HepG2 (cell line): Measurements from ENCODE around the gene C5orf52. TPM values are rescaled to one million over a fixed set of nuclear protein-coding genes. Genes with fewer than 3 reads are reported as not detected.

ENCODE experiments used
- ATAC-seq: fragments of 200-7000 bp; cut with Tn5 transposase; 3 replicates; pipeline ENCODE4 v1.9.1; 2020; ENCODE audit warnings: mild to moderate bottlenecking, moderate library complexity
- BruUV-seq: library from RNA; stranded (reverse); fragments of 400-500 nt; replicated peaks from 2 replicates; lab custom pipeline; 2021; lab: Mats Ljungman, UMichigan
- CTCF ChIA-PET: fragments of 300-600 bp; formaldehyde crosslinking; extraction: SDS; loops from one replicate; lab custom pipeline; 2021; ENCODE audit warnings: low total read pairs, inconsistent platforms, low intra/inter-chr PET ratio; lab: Yijun Ruan, JAX
- POLR2A ChIA-PET: fragments of 350-600 bp; sonication (Branson Sonifier 250); formaldehyde crosslinking; loops from one replicate; lab custom pipeline; 2020; ENCODE audit warnings: antibody characterized with exemption, inconsistent platforms; lab: Yijun Ruan, JAX
- DNase-seq: peaks from one replicate; pipeline ENCODE4 v3.0.0-alpha.2; 2015; ENCODE audit warnings: low spot score
- FAIRE-seq: peaks from 3 replicates; lab custom pipeline; 2011; peaks lifted over from hg19 to GRCh38; lab: Jason Lieb, UNC
- H2AFZ ChIP-seq: one replicate; pipeline ENCODE4 v1.6.1; 2011; ENCODE audit warnings: low read length, inconsistent platforms
- H3K27ac ChIP-seq: fragments of 300-600 bp; 3 replicates; pipeline ENCODE4 v1.8.0; 2011; ENCODE audit warnings: mixed run types, mild to moderate bottlenecking, mixed read lengths, low read length, inconsistent platforms; ENCODE audit not compliant: insufficient read depth; ENCODE audit errors: extremely low read length
- H3K27me3 ChIP-seq, 2 experiments: fragments of 200-600 bp in 1 of 2; 2 replicates in 1 of 2; 3 replicates in 1 of 2; pipeline versions ENCODE4 v1.6.0 to v1.8.0; 2011; ENCODE audit warnings: low read length in 2 of 2, mild to moderate bottlenecking in 2 of 2, moderate library complexity in 2 of 2, inconsistent platforms in 1 of 2; ENCODE audit not compliant: insufficient read depth in 2 of 2, control insufficient read depth in 1 of 2
- H3K36me3 ChIP-seq, 2 experiments: fragments of 200-600 bp in 1 of 2; replicated peaks in 1 of 2; 2 replicates in 1 of 2; 3 replicates in 1 of 2; pipeline versions ENCODE4 v1.5.1 to v1.8.0; 2011; ENCODE audit warnings: low read length in 2 of 2, inconsistent platforms in 1 of 2; ENCODE audit not compliant: insufficient read depth in 2 of 2, control insufficient read depth in 1 of 2
- H3K4me1 ChIP-seq: 2 replicates; pipeline ENCODE4 v1.5.1; 2012; ENCODE audit warnings: low read length, inconsistent platforms; ENCODE audit not compliant: insufficient read depth
- H3K4me2 ChIP-seq: 2 replicates; pipeline ENCODE4 v1.6.0; 2011; ENCODE audit warnings: low read depth, low read length, inconsistent platforms
- H3K4me3 ChIP-seq, 3 experiments: fragments of 200-600 bp in 1 of 3; sonication (generic), shearing (Covaris generic) in 1 of 3; replicated peaks in 1 of 3; 2 replicates each; pipeline ENCODE4 v1.5.1; 2011 to 2016; ENCODE audit warnings: low read length in 3 of 3, inconsistent platforms in 2 of 3, low read depth in 2 of 3, mild to moderate bottlenecking in 2 of 3, control low read depth in 1 of 3, mixed read lengths in 1 of 3; ENCODE audit not compliant: insufficient read depth in 1 of 3
- H3K79me2 ChIP-seq: one replicate; pipeline ENCODE4 v1.6.1; 2011; ENCODE audit warnings: low read length, inconsistent platforms; ENCODE audit not compliant: insufficient read depth
- H3K9ac ChIP-seq: 2 replicates; pipeline ENCODE4 v1.6.0; 2011; ENCODE audit warnings: mild to moderate bottlenecking, low read depth, low read length, inconsistent platforms; ENCODE audit not compliant: insufficient read depth
- H3K9me3 ChIP-seq: 2 replicates; pipeline ENCODE4 v1.5.1; 2012; ENCODE audit warnings: mild to moderate bottlenecking, low read length
- H4K20me1 ChIP-seq: 2 replicates; pipeline ENCODE4 v1.6.0; 2011; ENCODE audit warnings: inconsistent platforms, mild to moderate bottlenecking, low read length, moderate library complexity; ENCODE audit not compliant: insufficient read depth
- PRMT3 ChIP-seq: sonication (generic); formaldehyde crosslinking; IDR thresholded peaks from 2 replicates; pipeline ENCODE4 v1.8.1; 2022; ENCODE audit warnings: low read depth, mild to moderate bottlenecking, moderate library complexity, missing genetic modification reagents, borderline replicate concordance
- ZNF737 ChIP-seq: sonication (generic); formaldehyde crosslinking; IDR thresholded peaks from 2 replicates; pipeline ENCODE4 v1.5.0; 2020; ENCODE audit warnings: missing genetic modification reagents, mild to moderate bottlenecking, borderline replicate concordance
- ZNF777 ChIP-seq: sonication (generic); formaldehyde crosslinking; IDR thresholded peaks from 2 replicates; pipeline ENCODE4 v1.4.0; 2020; ENCODE audit warnings: missing genetic modification reagents
- WGBS: methylation state at CpG from one replicate; pipeline ENCODE4 v1.1.6; 2017; ENCODE audit warnings: low lambda C conversion rate; 5-methylcytosine and 5-hydroxymethylcytosine counted together
- in situ Hi-C: cut with HindIII; loops from 2 replicates; pipeline ENCODE4 v1.10.0; 2017; ENCODE audit warnings: low pct_unique_long_range_greater_than_20kb; ENCODE audit not compliant: extremely low pct_ligation_motif_present
- intact Hi-C: fragments of 100-400 bp; cut with micrococcal nuclease; formaldehyde crosslinking; loops from one replicate; pipeline ENCODE4 v1.10.0; 2022; ENCODE audit not compliant: unreplicated experiment
- polyA plus RNA-seq, 8 experiments: library from polyadenylated mRNA; depleted of rRNA in 3 of 8; stranded (reverse) in 7 of 8; unstranded in 1 of 8; fragments of >200 nt; fragmentation: Illumina TruSeq in 4 of 8; extraction: Trizol in 4 of 8; gene quantifications; 2 replicates each; pipeline versions ENCODE4 v1.2.1 to v1.2.3, GENCODE V29; 2011 to 2016; ENCODE audit warnings: low read depth in 4 of 8, missing spikeins in 1 of 8, mixed read lengths in 1 of 8; ENCODE audit not compliant: insufficient read depth in 1 of 8
- total RNA-seq, 5 experiments: library from RNA; depleted of rRNA; stranded (reverse); fragments of >200 nt; fragmentation: Illumina TruSeq; extraction: Trizol; gene quantifications; 2 replicates each; pipeline ENCODE4 v1.2.3, GENCODE V29; 2016; ENCODE audit warnings: low read depth in 1 of 5
- TF ChIP-seq, protein P1 (sequence below): sonication (generic); formaldehyde crosslinking; IDR thresholded peaks from 2 replicates; pipeline ENCODE4 v1.9.0; 2021; ENCODE audit warnings: mild to moderate bottlenecking, missing genetic modification reagents
- TF ChIP-seq, protein P2 (sequence below): sonication (generic); formaldehyde crosslinking; IDR thresholded peaks from 2 replicates; pipeline ENCODE4 v1.4.0; 2020; ENCODE audit warnings: mild to moderate bottlenecking, missing genetic modification reagents
- TF ChIP-seq, protein P3 (sequence below): sonication (generic); formaldehyde crosslinking; IDR thresholded peaks from 2 replicates; pipeline ENCODE4 v1.5.0; 2020; ENCODE audit warnings: missing genetic modification reagents, mild to moderate bottlenecking, borderline replicate concordance
- TF ChIP-seq, protein P4 (sequence below): sonication (generic); formaldehyde crosslinking; IDR thresholded peaks from 2 replicates; pipeline ENCODE4 v1.8.0; 2023; ENCODE audit warnings: mild to moderate bottlenecking, missing genetic modification reagents
- TF ChIP-seq, protein P5 (sequence below): IDR thresholded peaks from 2 replicates; pipeline ENCODE4 v1.6.1; 2012; ENCODE audit warnings: inconsistent platforms
- TF ChIP-seq, protein P6 (sequence below): sonication (generic); formaldehyde crosslinking; IDR thresholded peaks from 2 replicates; pipeline ENCODE4 v1.5.1; 2020; ENCODE audit warnings: mild to moderate bottlenecking, missing genetic modification reagents, moderate library complexity

The C5orf52 gene
- total and polyA plus RNA-seq, 2 of the 13 experiments (the other 11 are each of a cell fraction or from before 2014, with no cell fraction given), result not detected

DNA sequence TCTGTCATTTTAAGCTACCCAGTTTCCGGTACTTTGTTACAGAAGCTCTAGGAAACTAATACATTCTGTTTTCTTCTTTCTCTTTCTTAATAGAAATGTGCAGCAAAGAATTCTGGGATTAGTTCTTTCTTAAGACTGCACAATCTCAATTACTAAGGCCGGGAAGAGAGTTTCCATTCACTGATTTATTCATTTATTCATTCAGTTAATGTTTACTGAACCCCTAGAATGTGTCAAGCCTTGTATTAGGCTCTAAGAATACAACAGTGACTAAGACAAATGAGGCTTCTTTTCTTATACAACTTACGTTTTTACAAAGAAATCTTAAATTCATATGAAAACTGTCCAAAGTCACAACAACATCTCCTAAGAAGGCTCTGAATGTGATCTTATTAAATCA is 32.4 kb downstream of the C5orf52 start:
- CTCF ChIA-PET, result no interaction called here
- TF ChIP-seq, protein P1, sequence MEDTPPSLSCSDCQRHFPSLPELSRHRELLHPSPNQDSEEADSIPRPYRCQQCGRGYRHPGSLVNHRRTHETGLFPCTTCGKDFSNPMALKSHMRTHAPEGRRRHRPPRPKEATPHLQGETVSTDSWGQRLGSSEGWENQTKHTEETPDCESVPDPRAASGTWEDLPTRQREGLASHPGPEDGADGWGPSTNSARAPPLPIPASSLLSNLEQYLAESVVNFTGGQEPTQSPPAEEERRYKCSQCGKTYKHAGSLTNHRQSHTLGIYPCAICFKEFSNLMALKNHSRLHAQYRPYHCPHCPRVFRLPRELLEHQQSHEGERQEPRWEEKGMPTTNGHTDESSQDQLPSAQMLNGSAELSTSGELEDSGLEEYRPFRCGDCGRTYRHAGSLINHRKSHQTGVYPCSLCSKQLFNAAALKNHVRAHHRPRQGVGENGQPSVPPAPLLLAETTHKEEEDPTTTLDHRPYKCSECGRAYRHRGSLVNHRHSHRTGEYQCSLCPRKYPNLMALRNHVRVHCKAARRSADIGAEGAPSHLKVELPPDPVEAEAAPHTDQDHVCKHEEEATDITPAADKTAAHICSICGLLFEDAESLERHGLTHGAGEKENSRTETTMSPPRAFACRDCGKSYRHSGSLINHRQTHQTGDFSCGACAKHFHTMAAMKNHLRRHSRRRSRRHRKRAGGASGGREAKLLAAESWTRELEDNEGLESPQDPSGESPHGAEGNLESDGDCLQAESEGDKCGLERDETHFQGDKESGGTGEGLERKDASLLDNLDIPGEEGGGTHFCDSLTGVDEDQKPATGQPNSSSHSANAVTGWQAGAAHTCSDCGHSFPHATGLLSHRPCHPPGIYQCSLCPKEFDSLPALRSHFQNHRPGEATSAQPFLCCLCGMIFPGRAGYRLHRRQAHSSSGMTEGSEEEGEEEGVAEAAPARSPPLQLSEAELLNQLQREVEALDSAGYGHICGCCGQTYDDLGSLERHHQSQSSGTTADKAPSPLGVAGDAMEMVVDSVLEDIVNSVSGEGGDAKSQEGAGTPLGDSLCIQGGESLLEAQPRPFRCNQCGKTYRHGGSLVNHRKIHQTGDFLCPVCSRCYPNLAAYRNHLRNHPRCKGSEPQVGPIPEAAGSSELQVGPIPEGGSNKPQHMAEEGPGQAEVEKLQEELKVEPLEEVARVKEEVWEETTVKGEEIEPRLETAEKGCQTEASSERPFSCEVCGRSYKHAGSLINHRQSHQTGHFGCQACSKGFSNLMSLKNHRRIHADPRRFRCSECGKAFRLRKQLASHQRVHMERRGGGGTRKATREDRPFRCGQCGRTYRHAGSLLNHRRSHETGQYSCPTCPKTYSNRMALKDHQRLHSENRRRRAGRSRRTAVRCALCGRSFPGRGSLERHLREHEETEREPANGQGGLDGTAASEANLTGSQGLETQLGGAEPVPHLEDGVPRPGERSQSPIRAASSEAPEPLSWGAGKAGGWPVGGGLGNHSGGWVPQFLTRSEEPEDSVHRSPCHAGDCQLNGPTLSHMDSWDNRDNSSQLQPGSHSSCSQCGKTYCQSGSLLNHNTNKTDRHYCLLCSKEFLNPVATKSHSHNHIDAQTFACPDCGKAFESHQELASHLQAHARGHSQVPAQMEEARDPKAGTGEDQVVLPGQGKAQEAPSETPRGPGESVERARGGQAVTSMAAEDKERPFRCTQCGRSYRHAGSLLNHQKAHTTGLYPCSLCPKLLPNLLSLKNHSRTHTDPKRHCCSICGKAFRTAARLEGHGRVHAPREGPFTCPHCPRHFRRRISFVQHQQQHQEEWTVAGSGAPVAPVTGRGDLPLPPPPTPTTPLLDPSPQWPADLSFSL (CRISPR knock-in tag), result no peak
- TF ChIP-seq, protein P2, sequence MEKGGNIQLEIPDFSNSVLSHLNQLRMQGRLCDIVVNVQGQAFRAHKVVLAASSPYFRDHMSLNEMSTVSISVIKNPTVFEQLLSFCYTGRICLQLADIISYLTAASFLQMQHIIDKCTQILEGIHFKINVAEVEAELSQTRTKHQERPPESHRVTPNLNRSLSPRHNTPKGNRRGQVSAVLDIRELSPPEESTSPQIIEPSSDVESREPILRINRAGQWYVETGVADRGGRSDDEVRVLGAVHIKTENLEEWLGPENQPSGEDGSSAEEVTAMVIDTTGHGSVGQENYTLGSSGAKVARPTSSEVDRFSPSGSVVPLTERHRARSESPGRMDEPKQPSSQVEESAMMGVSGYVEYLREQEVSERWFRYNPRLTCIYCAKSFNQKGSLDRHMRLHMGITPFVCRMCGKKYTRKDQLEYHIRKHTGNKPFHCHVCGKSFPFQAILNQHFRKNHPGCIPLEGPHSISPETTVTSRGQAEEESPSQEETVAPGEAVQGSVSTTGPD (CRISPR knock-in tag), result no peak
- TF ChIP-seq, protein P3, sequence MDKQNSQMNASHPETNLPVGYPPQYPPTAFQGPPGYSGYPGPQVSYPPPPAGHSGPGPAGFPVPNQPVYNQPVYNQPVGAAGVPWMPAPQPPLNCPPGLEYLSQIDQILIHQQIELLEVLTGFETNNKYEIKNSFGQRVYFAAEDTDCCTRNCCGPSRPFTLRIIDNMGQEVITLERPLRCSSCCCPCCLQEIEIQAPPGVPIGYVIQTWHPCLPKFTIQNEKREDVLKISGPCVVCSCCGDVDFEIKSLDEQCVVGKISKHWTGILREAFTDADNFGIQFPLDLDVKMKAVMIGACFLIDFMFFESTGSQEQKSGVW, result no peak
- TF ChIP-seq, protein P4, sequence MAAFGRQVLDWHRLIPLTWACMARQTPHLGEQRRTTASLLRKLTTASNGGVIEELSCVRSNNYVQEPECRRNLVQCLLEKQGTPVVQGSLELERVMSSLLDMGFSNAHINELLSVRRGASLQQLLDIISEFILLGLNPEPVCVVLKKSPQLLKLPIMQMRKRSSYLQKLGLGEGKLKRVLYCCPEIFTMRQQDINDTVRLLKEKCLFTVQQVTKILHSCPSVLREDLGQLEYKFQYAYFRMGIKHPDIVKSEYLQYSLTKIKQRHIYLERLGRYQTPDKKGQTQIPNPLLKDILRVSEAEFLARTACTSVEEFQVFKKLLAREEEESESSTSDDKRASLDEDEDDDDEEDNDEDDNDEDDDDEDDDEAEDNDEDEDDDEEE (CRISPR knock-in tag), result no peak
- TF ChIP-seq, protein P5, sequence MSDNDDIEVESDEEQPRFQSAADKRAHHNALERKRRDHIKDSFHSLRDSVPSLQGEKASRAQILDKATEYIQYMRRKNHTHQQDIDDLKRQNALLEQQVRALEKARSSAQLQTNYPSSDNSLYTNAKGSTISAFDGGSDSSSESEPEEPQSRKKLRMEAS, result no peak
- TF ChIP-seq PRMT3 (no peak), ZNF737 (CRISPR knock-in tag) (no peak), ZNF777 (no peak)
- TF ChIP-seq, protein P6, sequence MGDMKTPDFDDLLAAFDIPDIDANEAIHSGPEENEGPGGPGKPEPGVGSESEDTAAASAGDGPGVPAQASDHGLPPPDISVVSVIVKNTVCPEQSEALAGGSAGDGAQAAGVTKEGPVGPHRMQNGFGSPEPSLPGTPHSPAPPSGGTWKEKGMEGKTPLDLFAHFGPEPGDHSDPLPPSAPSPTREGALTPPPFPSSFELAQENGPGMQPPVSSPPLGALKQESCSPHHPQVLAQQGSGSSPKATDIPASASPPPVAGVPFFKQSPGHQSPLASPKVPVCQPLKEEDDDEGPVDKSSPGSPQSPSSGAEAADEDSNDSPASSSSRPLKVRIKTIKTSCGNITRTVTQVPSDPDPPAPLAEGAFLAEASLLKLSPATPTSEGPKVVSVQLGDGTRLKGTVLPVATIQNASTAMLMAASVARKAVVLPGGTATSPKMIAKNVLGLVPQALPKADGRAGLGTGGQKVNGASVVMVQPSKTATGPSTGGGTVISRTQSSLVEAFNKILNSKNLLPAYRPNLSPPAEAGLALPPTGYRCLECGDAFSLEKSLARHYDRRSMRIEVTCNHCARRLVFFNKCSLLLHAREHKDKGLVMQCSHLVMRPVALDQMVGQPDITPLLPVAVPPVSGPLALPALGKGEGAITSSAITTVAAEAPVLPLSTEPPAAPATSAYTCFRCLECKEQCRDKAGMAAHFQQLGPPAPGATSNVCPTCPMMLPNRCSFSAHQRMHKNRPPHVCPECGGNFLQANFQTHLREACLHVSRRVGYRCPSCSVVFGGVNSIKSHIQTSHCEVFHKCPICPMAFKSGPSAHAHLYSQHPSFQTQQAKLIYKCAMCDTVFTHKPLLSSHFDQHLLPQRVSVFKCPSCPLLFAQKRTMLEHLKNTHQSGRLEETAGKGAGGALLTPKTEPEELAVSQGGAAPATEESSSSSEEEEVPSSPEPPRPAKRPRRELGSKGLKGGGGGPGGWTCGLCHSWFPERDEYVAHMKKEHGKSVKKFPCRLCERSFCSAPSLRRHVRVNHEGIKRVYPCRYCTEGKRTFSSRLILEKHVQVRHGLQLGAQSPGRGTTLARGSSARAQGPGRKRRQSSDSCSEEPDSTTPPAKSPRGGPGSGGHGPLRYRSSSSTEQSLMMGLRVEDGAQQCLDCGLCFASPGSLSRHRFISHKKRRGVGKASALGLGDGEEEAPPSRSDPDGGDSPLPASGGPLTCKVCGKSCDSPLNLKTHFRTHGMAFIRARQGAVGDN (CRISPR knock-in tag), result no peak

More for the DNA sequence above, 32.4 kb downstream of the C5orf52 start:
- no peak for ATAC-seq
- Histone ChIP-seq H2AFZ (no peak overlapping the region), H3K4me3 (no peak overlapping the region), H3K79me2 (no peaks in the 10 kb centered on the region), H3K36me3 (no peaks in the 10 kb centered on the region), H3K9me3 (peaks cover 7% of the 10 kb centered on the region; the same call in 1 of the 2 replicates), H3K4me2 (no peak overlapping the region), H3K27ac (no peak overlapping the region), H4K20me1 (no peaks in the 10 kb centered on the region), H3K4me1 (no peaks in the 10 kb centered on the region), H3K27me3 (peaks cover 0 to 5% of the 10 kb centered on the region in 2 experiments; a peak in 1 of 5 replicates), H3K9ac (no peak overlapping the region)
- POLR2A ChIA-PET, result no interaction called here
- WGBS, result 21% methylated on average over 3 of the region's 3 CpGs
- no peak for FAIRE-seq
- no TSS peak for BruUV-seq
- in situ Hi-C loops (no loop called here), intact Hi-C loops (no loop called here)
- DNase-seq, result no peak
